CD4-positive, alpha-beta memory T cell (primary cell): ENCODE data around the gene RSL24D1. TPM values are rescaled to one million over a fixed set of nuclear protein-coding genes. Genes with fewer than 3 reads are reported as not detected.

Experiments used
- CTCF ChIA-PET: fragments of 350-600 bp; sonication (Branson Sonifier 250); formaldehyde crosslinking; loops from one replicate; lab custom pipeline; 2021; ENCODE audit warnings: inconsistent platforms; ENCODE audit not compliant: partially characterized antibody; lab: Charles Lee
- POLR2A ChIA-PET: fragments of 350-600 bp; sonication (Branson Sonifier 250); formaldehyde crosslinking; loops from one replicate; lab custom pipeline; 2021; ENCODE audit not compliant: partially characterized antibody; lab: Charles Lee
- DNase-seq, 5 donors: peaks; one replicate each; pipeline versions ENCODE4 v3.0.0 to v3.0.0-alpha.2; 2020 to 2022; ENCODE audit warnings: mixed read lengths in 1 of 5
- H3K27ac ChIP-seq: one replicate; pipeline ENCODE4 v1.7.0; 2013; ENCODE audit warnings: low read depth, low read length
- H3K27me3 ChIP-seq: 2 replicates; pipeline ENCODE4 v1.7.0; 2013; ENCODE audit warnings: mild to moderate bottlenecking, low read length, moderate library complexity; ENCODE audit not compliant: insufficient read depth
- H3K36me3 ChIP-seq: 2 replicates; pipeline ENCODE4 v1.7.0; 2013; ENCODE audit warnings: mild to moderate bottlenecking, low read length, moderate library complexity; ENCODE audit not compliant: insufficient read depth
- H3K4me1 ChIP-seq: 2 replicates; pipeline ENCODE4 v1.7.0; 2013; ENCODE audit warnings: mild to moderate bottlenecking, low read length, moderate library complexity; ENCODE audit not compliant: insufficient read depth
- H3K4me3 ChIP-seq, 2 donors: one replicate each; pipeline ENCODE4 v1.7.0; 2013; ENCODE audit warnings: low read length in 2 of 2, mild to moderate bottlenecking in 1 of 2
- H3K9me3 ChIP-seq, 2 donors: one replicate each; pipeline ENCODE4 v1.7.0; 2013; ENCODE audit warnings: low read length in 2 of 2, control low read depth in 1 of 2; ENCODE audit not compliant: control insufficient read depth in 1 of 2
- H3K27ac Mint-ChIP-seq, 7 donors: one replicate each; pipeline ENCODE4 v1.8.0; 2020 to 2021; ENCODE audit warnings: mixed read lengths in 7 of 7, mild to moderate bottlenecking in 6 of 7, inconsistent platforms in 3 of 7, moderate library complexity in 3 of 7
- H3K27me3 Mint-ChIP-seq, 2 donors: one replicate each; pipeline ENCODE4 v1.8.0; 2020 to 2021; ENCODE audit warnings: mixed read lengths in 2 of 2
- H3K36me3 Mint-ChIP-seq, 2 donors: one replicate each; pipeline ENCODE4 v1.8.0; 2020 to 2021; ENCODE audit warnings: mixed read lengths in 2 of 2, inconsistent platforms in 1 of 2, mild to moderate bottlenecking in 1 of 2
- H3K4me1 Mint-ChIP-seq, 4 donors: one replicate each; pipeline ENCODE4 v1.8.0; 2020 to 2021; ENCODE audit warnings: mixed read lengths in 4 of 4, mild to moderate bottlenecking in 1 of 4
- H3K4me3 Mint-ChIP-seq, 8 donors: one replicate each; pipeline ENCODE4 v1.8.0; 2020 to 2021; ENCODE audit warnings: mixed read lengths in 8 of 8, mild to moderate bottlenecking in 7 of 8, moderate library complexity in 6 of 8, inconsistent platforms in 3 of 8
- H3K9me3 Mint-ChIP-seq, 8 donors: one replicate each; pipeline ENCODE4 v1.8.0; 2020 to 2021; ENCODE audit warnings: mixed read lengths in 8 of 8, mild to moderate bottlenecking in 5 of 8, inconsistent platforms in 3 of 8, moderate library complexity in 1 of 8
- intact Hi-C: fragments of 100-400 bp; cut with micrococcal nuclease; formaldehyde crosslinking; loops from one replicate; pipeline ENCODE4 v1.15.1; 2023
- polyA plus RNA-seq, 2 donors: library from polyadenylated mRNA; unstranded; fragments of 300-500 nt; fragmentation: Illumina TruSeq; gene quantifications; one replicate each; pipeline ENCODE4 v1.2.3, GENCODE V29; 2021
- total RNA-seq, 2 experiments: library from RNA; stranded (reverse); gene quantifications; one replicate each; pipeline ENCODE4 v1.2.3, GENCODE V29; 2021

Gene RSL24D1
- total and polyA plus RNA-seq, 4 experiments from 2014 or later: 82.6 to 153 (median 105) TPM

DNA sequence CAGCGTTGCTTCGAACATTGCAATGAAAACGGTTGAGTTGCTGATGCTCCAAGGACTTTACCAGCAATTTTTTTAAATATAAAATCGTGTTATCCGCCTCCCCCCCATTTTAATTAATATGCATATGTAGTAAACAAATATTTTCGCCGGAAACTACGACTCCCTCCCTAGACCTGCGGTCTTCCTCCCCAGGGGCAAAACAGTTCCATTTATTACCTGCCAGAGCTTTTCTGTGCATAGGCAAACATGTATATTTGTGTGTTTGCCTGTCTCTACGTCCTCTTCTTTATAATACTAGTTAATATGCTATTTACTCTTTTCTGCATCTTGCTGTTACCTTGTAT is 593 bp upstream of the RSL24D1 start:
- Mint-ChIP-seq H3K4me3 (no peak overlapping the region), H3K27me3 (no peaks in the 10 kb centered on the region), H3K36me3 (peaks cover 0 to 17% of the 10 kb centered on the region in 2 donors), H3K4me1 (peaks cover 4 to 14% (median 10%) of the 10 kb centered on the region in 4 donors), H3K27ac (no peak overlapping the region), H3K9me3 (peaks cover 0 to 4% (median 0%) of the 10 kb centered on the region in 8 donors)
- Histone ChIP-seq H3K9me3 (no peaks in the 10 kb centered on the region), H3K4me1 (peaks cover 40% of the 10 kb centered on the region), H3K27ac (peak overlapping the region; percentile 87), H3K4me3 (peak overlapping the region; percentile 90 to 97), H3K36me3 (peaks cover 3% of the 10 kb centered on the region), H3K27me3 (no peaks in the 10 kb centered on the region)
- POLR2A ChIA-PET: interaction anchor here (0.7 to 3.9 kb wide), 26 partner anchors 8 to 1047 kb away, joined by 3 to 48 read pairs (median 6); partner anchors contain the start of genes CCPG1, PIERCE2, PIGB and PIGBOS1
- peak in 1 of 5 donors; percentile 45 for DNase-seq
- CTCF ChIA-PET: interaction anchor here (0.9 to 2.8 kb wide), 8 partner anchors 14 to 242 kb away, joined by 3 to 17 read pairs (median 6); partner anchors contain the start of genes CCPG1, PIERCE2, PIGB and PIGBOS1
- intact Hi-C loops: loop anchor here (1.0 to 5.0 kb wide), 6 partner anchors 20 to 1047 kb away; partner anchors contain the start of genes CCPG1, PIERCE2, PIGB and PIGBOS1

DNA sequence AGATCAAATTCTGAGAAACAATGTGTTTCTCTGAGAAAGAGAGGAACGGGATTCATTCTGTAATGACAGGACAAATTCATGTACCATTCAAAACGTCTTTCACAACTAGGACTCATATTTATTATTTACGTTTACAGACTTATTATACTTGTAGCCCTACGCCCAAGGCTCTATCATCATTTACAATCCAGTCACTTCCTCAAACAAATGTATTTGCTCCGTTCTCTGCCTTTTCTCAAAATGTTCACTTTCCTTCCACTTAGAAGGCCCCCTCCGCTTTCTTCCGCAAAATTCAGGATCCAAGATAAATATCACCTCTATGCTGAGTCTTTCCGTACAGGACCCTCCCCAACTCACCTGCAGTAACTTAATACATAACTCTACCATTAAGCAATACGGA is 745 bp downstream of the RSL24D1 start:
- ChIA-PET CTCF (no interaction called here), POLR2A (interaction anchor here (0.8 to 3.9 kb wide), 13 partner anchors 9 to 1049 kb away, joined by 3 to 48 read pairs (median 5); partner anchors contain the start of genes CCPG1, PIERCE2, PIGB and PIGBOS1)
- Histone ChIP-seq H3K27me3 (no peaks in the 10 kb centered on the region), H3K9me3 (no peaks in the 10 kb centered on the region), H3K4me1 (peaks cover 40% of the 10 kb centered on the region), H3K27ac (peak overlapping the region; percentile 87), H3K4me3 (peak overlapping the region; percentile 77 to 97), H3K36me3 (peaks cover 16% of the 10 kb centered on the region)
- Mint-ChIP-seq H3K4me3 (no peak overlapping the region), H3K4me1 (peaks cover 13 to 19% (median 17%) of the 10 kb centered on the region in 4 donors), H3K27me3 (no peaks in the 10 kb centered on the region), H3K9me3 (peaks cover 0 to 4% (median 0%) of the 10 kb centered on the region in 8 donors), H3K27ac (no peak overlapping the region), H3K36me3 (peaks cover 11 to 27% of the 10 kb centered on the region in 2 donors)
- intact Hi-C loops: loop anchor here (2.0 to 5.0 kb wide), 2 partner anchors 241 to 1049 kb away; no protein-coding TSS in a partner anchor
- DNase-seq: no peak

DNA sequence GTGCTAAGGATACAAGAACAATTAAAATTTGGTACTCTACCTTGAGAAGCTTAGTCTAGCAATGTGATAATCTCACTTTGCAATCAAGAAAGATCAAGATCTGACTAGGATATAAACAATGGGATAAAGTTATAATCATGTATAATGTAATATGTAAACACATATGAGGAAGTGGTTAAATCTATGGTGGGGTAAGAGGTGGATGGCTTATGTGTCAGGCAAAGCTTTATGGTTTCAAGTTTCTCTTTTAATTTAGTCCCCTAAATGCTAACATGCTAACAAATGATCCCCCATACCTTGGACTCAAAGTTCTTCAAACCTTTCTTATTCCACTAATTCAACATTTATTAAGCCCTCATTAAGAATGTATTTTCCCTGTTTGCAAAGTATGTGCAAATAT is 2.5 kb downstream of the RSL24D1 start:
- Mint-ChIP-seq H3K27me3 (no peaks in the 10 kb centered on the region), H3K4me1 (peaks cover 15 to 23% (median 18%) of the 10 kb centered on the region in 4 donors), H3K4me3 (peak overlapping the region in 2 of 8 donors; percentile 13 to 63), H3K27ac (peak overlapping the region in 3 of 7 donors; percentile 68 to 83 (median 79)), H3K36me3 (peaks cover 15 to 41% of the 10 kb centered on the region in 2 donors), H3K9me3 (peaks cover 0 to 4% (median 0%) of the 10 kb centered on the region in 8 donors)
- no peak overlapping the region for H3K4me3 ChIP-seq
- H3K27me3 ChIP-seq: no peaks in the 10 kb centered on the region
- CTCF ChIA-PET: interaction anchor here (0.8 kb wide), 1 partner anchor 125 kb away, joined by 4 read pairs; the partner anchor contains the start of genes PIGB and PIGBOS1
- no peak overlapping the region for H3K27ac ChIP-seq
- DNase-seq: no peak
- no peaks in the 10 kb centered on the region for H3K9me3 ChIP-seq
- peaks cover 27% of the 10 kb centered on the region for H3K36me3 ChIP-seq
- intact Hi-C loops: no loop called here
- H3K4me1 ChIP-seq: peaks cover 40% of the 10 kb centered on the region
- POLR2A ChIA-PET: interaction anchor here (0.6 kb wide), 1 partner anchor 83 kb away, joined by 3 read pairs; no protein-coding TSS in a partner anchor

DNA sequence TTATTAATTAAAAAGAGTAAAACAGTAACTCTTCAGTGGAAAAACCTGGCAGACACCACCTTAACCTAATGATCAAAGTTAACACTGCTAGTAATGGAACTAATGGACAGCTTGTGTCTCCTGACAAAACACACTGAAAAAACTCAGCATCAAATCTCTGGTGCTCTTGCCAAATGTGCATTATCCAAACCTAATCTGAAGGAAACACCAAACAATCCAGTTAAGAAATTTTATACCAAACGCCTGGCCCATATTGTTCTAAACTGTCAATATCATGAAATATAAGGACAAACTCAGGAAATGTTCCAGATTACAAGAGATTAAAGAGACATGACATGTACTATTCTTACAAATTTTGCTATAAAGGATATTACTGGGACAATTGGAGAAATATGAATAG is 10.4 kb downstream of the RSL24D1 start:
- H3K4me1 Mint-ChIP-seq: peaks cover 21 to 44% (median 27%) of the 10 kb centered on the region in 4 donors
- ChIA-PET CTCF (interaction anchor here (0.6 kb wide), 1 partner anchor 108 kb away, joined by 3 read pairs; no protein-coding TSS in a partner anchor), POLR2A (no interaction called here)
- no peaks in the 10 kb centered on the region for H3K27me3 Mint-ChIP-seq
- no peaks in the 10 kb centered on the region for H3K9me3 Mint-ChIP-seq
- Histone ChIP-seq H3K27me3 (no peaks in the 10 kb centered on the region), H3K4me1 (no peaks in the 10 kb centered on the region), H3K36me3 (peaks cover 59% of the 10 kb centered on the region), H3K9me3 (no peaks in the 10 kb centered on the region), H3K4me3 (no peak overlapping the region), H3K27ac (no peak overlapping the region)
- intact Hi-C loops: no loop called here
- H3K36me3 Mint-ChIP-seq: peaks cover 67 to 78% of the 10 kb centered on the region in 2 donors
- DNase-seq: no peak
- no peak overlapping the region for H3K4me3 Mint-ChIP-seq
- peak overlapping the region in 1 of 7 donors; percentile 2 for H3K27ac Mint-ChIP-seq

DNA sequence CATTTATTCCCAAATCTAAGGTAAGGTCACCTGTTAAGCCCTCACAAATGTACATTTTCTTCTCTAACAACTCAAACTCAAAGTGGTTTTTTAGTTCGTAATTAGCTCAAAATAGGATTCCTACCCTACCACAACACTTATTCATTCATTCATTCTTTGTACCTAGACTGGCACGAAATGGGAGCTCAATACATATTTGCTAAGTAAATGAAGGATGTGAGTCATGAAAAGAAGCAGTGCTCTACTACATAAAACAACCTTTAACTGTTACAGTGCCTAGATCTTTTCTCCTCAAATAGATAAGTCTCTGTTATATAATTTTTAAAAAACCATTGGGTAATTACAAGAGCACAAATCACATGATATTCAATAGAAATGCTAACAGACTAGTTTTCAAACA is 13.1 kb downstream of the RSL24D1 start:
- Histone ChIP-seq H3K36me3 (peaks cover 51% of the 10 kb centered on the region), H3K4me3 (no peak overlapping the region), H3K9me3 (no peaks in the 10 kb centered on the region), H3K27ac (no peak overlapping the region), H3K27me3 (no peaks in the 10 kb centered on the region), H3K4me1 (no peaks in the 10 kb centered on the region)
- CTCF ChIA-PET: no interaction called here
- Mint-ChIP-seq H3K27ac (no peak overlapping the region), H3K27me3 (no peaks in the 10 kb centered on the region), H3K9me3 (no peaks in the 10 kb centered on the region), H3K36me3 (peaks cover 65 to 80% of the 10 kb centered on the region in 2 donors), H3K4me1 (peaks cover 18 to 36% (median 22%) of the 10 kb centered on the region in 4 donors), H3K4me3 (no peak overlapping the region)
- POLR2A ChIA-PET: interaction anchor here (0.8 to 1.3 kb wide), 2 partner anchors 9 to 13 kb away, joined by 3 to 6 read pairs; partner anchors contain the start of gene RSL24D1
- intact Hi-C loops: no loop called here
- no peak for DNase-seq

DNA sequence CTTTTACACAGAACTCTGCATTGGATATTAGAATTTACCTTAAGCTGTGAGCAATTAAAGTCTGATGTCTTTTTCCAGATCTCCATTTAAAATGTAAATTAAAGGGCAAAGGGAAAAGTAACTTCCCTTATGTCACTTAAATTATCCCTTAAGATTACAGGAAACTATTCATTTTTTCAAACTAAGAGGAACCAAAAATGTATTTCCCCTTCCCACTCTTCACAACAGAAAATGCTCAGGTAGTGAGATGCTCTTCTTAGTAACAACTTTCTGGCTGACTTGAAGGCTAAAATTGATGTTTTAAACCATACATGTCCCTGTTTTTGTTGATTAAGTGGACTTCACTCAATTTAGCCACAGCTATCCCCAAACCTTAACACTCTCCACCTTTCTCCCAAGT is 17.6 kb downstream of the RSL24D1 start:
- peak overlapping the region in 1 of 7 donors; percentile 65 for H3K27ac Mint-ChIP-seq
- Histone ChIP-seq H3K36me3 (peaks cover 33% of the 10 kb centered on the region), H3K27me3 (no peaks in the 10 kb centered on the region), H3K4me3 (no peak overlapping the region), H3K27ac (no peak overlapping the region), H3K4me1 (no peaks in the 10 kb centered on the region), H3K9me3 (no peaks in the 10 kb centered on the region)
- H3K4me1 Mint-ChIP-seq: peaks cover 0 to 3% (median 0%) of the 10 kb centered on the region in 4 donors
- ChIA-PET POLR2A (interaction anchor here (1.5 kb wide), 1 partner anchor 18 kb away, joined by 3 read pairs; the partner anchor contains the start of gene RSL24D1), CTCF (interaction anchor here (2.1 kb wide), 1 partner anchor 10 kb away, joined by 9 read pairs; no protein-coding TSS in a partner anchor)
- peaks cover 34 to 60% of the 10 kb centered on the region in 2 donors for H3K36me3 Mint-ChIP-seq
- no peak overlapping the region for H3K4me3 Mint-ChIP-seq
- H3K27me3 Mint-ChIP-seq: no peaks in the 10 kb centered on the region
- intact Hi-C loops: no loop called here
- no peaks in the 10 kb centered on the region for H3K9me3 Mint-ChIP-seq
- no peak for DNase-seq

DNA sequence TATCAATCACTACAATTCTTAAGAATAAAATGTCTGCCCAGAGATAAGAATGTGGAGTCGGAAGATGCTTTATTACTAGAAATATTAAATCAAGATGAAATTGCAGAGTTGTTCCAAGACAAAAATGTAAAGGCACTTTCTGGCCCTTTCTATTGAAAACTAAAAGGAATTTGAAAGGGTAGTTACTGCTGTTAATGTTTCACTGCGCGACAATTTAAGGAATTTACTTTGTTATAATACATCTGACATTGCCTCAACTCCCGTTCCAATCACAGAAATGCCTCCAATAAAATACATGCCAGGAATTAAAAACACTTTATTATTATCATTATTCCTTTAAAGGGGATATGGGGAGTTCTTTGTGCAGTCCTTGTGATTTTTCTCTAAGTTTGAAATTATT is 26.4 kb downstream of the RSL24D1 start:
- intact Hi-C loops: no loop called here
- H3K36me3 ChIP-seq: no peaks in the 10 kb centered on the region
- no peak for DNase-seq
- H3K27me3 ChIP-seq: no peaks in the 10 kb centered on the region
- no peaks in the 10 kb centered on the region for H3K27me3 Mint-ChIP-seq
- no peaks in the 10 kb centered on the region for H3K4me1 ChIP-seq
- H3K9me3 ChIP-seq: no peaks in the 10 kb centered on the region
- POLR2A ChIA-PET: no interaction called here
- no peaks in the 10 kb centered on the region for H3K36me3 Mint-ChIP-seq
- H3K27ac Mint-ChIP-seq: no peak overlapping the region
- H3K9me3 Mint-ChIP-seq: no peaks in the 10 kb centered on the region
- CTCF ChIA-PET: interaction anchor here (0.7 to 1.4 kb wide), 2 partner anchors 46 to 105 kb away, joined by 3 read pairs; no protein-coding TSS in a partner anchor
- H3K27ac ChIP-seq: no peak overlapping the region
- H3K4me3 Mint-ChIP-seq: no peak overlapping the region
- no peaks in the 10 kb centered on the region for H3K4me1 Mint-ChIP-seq
- H3K4me3 ChIP-seq: no peak overlapping the region
